GM18951 (cell line): ENCODE measurements around the gene RPP21.
"Not testable (repeated sequence)": the region's sequence is repeated elsewhere in the genome, so short reads cannot be mapped to it uniquely, and the experiment has no call there.

ENCODE experiments used
- POLR2A ChIP-seq: IDR thresholded peaks from 4 replicates; pipeline ENCODE4 v1.6.1; 2011; ENCODE audit warnings: mild to moderate bottlenecking; ENCODE audit not compliant: insufficient read length, insufficient read depth; ENCODE audit errors: extremely low read depth
- in situ Hi-C: fragments of 300-500 bp; cut with MboI; formaldehyde crosslinking; loops from one replicate; pipeline ENCODE4 v1.12.0; 2022; ENCODE audit warnings: low sequenced_read_pairs, mixed read lengths, inconsistent platforms; ENCODE audit not compliant: unreplicated experiment

RPP21 gene

GRCh38 chr6:30363459-30363858 is 18.5 kb downstream of the RPP21 start:
- in situ Hi-C loops = no loop called here
- TF ChIP-seq POLR2A = no peak

GRCh38 chr6:30364591-30364990 is 19.6 kb downstream of the RPP21 start:
- in situ Hi-C loops = no loop called here
- TF ChIP-seq POLR2A = no peak

GRCh38 chr6:30369280-30369679 is 24.3 kb downstream of the RPP21 start:
- in situ Hi-C loops = not testable (repeated sequence)

- no peak for TF ChIP-seq POLR2A
- in situ Hi-C loops = no loop called here
Measured at GRCh38 chr6:30378290-30378937, 33.5 kb downstream of the RPP21 start.

- no peak for TF ChIP-seq POLR2A
- in situ Hi-C loops = no loop called here
Measured at GRCh38 chr6:30380464-30380863, 35.5 kb downstream of the RPP21 start.

GRCh38 chr6:30386166-30386565 is 41.2 kb downstream of the RPP21 start:
- in situ Hi-C loops = no loop called here
- TF ChIP-seq POLR2A = no peak

GRCh38 chr6:30391240-30391639 is 46.3 kb downstream of the RPP21 start:
- in situ Hi-C loops = no loop called here
- TF ChIP-seq POLR2A = no peak

- in situ Hi-C loops = no loop called here
- TF ChIP-seq POLR2A = no peak
Measured at GRCh38 chr6:30394139-30394538, 49.2 kb downstream of the RPP21 start.
